ENCODE data around the gene TBL1Y.

DNA sequence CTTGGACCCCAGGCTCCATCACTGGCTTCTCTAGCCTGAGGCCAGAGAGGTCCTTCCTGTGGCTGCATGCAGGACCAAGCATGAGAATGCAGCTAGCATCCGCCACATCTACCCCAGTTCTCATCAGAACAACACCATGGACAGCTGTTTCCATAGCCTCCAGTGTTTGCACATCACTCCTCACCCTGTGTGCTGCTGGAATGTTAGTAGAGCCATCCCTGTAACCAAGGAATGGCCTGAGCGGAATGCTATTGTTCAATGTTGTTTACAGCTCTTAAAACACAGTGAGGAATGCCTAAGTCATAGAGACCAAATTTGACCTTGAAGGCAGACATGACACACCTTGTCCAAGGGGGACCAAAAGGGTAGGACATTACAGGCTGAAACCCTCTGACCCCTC lies 183.9 kb downstream of the TBL1Y start:
- no peak for TF ChIP-seq SPEN (CRISPR knock-in tag; IDR thresholded peaks at IDR 0.05; ENCODE audit: low read depth)
- TF ChIP-seq, protein P1, sequence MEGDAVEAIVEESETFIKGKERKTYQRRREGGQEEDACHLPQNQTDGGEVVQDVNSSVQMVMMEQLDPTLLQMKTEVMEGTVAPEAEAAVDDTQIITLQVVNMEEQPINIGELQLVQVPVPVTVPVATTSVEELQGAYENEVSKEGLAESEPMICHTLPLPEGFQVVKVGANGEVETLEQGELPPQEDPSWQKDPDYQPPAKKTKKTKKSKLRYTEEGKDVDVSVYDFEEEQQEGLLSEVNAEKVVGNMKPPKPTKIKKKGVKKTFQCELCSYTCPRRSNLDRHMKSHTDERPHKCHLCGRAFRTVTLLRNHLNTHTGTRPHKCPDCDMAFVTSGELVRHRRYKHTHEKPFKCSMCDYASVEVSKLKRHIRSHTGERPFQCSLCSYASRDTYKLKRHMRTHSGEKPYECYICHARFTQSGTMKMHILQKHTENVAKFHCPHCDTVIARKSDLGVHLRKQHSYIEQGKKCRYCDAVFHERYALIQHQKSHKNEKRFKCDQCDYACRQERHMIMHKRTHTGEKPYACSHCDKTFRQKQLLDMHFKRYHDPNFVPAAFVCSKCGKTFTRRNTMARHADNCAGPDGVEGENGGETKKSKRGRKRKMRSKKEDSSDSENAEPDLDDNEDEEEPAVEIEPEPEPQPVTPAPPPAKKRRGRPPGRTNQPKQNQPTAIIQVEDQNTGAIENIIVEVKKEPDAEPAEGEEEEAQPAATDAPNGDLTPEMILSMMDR (CRISPR knock-in tag; IDR thresholded peaks at IDR 0.05), result no peak
- no peak for TF ChIP-seq U2AF2 (IDR thresholded peaks at IDR 0.05; ENCODE audit: low read depth, low read length)
- TF ChIP-seq REXO4 (CRISPR knock-in tag; IDR thresholded peaks at IDR 0.05; ENCODE audit: borderline replicate concordance), result no peak
- TF ChIP-seq POLR2AphosphoS5 (IDR thresholded peaks at IDR 0.05; ENCODE audit: low read depth, low read length), result no peak
- no peak for TF ChIP-seq ZNF207 (IDR thresholded peaks at IDR 0.05; ENCODE audit: borderline replicate concordance)
- TF ChIP-seq, protein P2, sequence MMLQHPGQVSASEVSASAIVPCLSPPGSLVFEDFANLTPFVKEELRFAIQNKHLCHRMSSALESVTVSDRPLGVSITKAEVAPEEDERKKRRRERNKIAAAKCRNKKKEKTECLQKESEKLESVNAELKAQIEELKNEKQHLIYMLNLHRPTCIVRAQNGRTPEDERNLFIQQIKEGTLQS (CRISPR knock-in tag; IDR thresholded peaks at IDR 0.05), result no peak
- TF ChIP-seq NFE2L2 (IDR thresholded peaks at IDR 0.05; ENCODE audit: low read length), result no peak
- TF ChIP-seq SRF (IDR thresholded peaks at IDR 0.05; ENCODE audit: low read depth, low read length), result no peak
- no peak for TF ChIP-seq ZNF317 (CRISPR knock-in tag; IDR thresholded peaks at IDR 0.05)
- no peak for TF ChIP-seq POLR2A (IDR thresholded peaks at IDR 0.05; ENCODE audit: insufficient read depth in 1 of 2, low read depth in 2 of 2, low read length in 2 of 2)
- TF ChIP-seq RARG (CRISPR knock-in tag; IDR thresholded peaks at IDR 0.05; ENCODE audit: low read depth), result no peak
- no peak for TF ChIP-seq ZNF232 (CRISPR knock-in tag; IDR thresholded peaks at IDR 0.05; ENCODE audit: borderline replicate concordance)
- TF ChIP-seq, protein P3, sequence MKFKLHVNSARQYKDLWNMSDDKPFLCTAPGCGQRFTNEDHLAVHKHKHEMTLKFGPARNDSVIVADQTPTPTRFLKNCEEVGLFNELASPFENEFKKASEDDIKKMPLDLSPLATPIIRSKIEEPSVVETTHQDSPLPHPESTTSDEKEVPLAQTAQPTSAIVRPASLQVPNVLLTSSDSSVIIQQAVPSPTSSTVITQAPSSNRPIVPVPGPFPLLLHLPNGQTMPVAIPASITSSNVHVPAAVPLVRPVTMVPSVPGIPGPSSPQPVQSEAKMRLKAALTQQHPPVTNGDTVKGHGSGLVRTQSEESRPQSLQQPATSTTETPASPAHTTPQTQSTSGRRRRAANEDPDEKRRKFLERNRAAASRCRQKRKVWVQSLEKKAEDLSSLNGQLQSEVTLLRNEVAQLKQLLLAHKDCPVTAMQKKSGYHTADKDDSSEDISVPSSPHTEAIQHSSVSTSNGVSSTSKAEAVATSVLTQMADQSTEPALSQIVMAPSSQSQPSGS (CRISPR knock-in tag; IDR thresholded peaks at IDR 0.05), result no peak

All from HepG2 (cell line).